OCI-LY3 (cell line): Measurements from ENCODE around the gene USP54.
A peak's percentile ranks its signal among the peaks of the same experiment; 100 is the strongest.

Experiments used
- H2AFZ ChIP-seq: fragments of 200-600, 300-600 bp; shearing (Covaris generic); 2 replicates; pipeline ENCODE4 v1.6.0; 2014; ENCODE audit warnings: antibody characterized with exemption, low read depth, low read length
- H3K27ac ChIP-seq: fragments of 200-600, 300-600 bp; sonication (generic); 2 replicates; pipeline ENCODE4 v1.5.1; 2014; ENCODE audit warnings: mild to moderate bottlenecking, low read length, moderate library complexity, mixed read lengths
- H3K27me3 ChIP-seq: fragments of 200-600, 300-600 bp; sonication (generic); 2 replicates; pipeline ENCODE4 v1.6.1; 2014; ENCODE audit warnings: low read depth, low read length, mixed read lengths
- H3K36me3 ChIP-seq: fragments of 200-600, 300-600 bp; sonication (generic); replicated peaks from 2 replicates; pipeline ENCODE3; 2014; ENCODE audit warnings: low read depth, low read length, mixed read lengths
- H3K4me1 ChIP-seq: fragments of 300-600, 200-600 bp; sonication (generic); 2 replicates; pipeline ENCODE4 v1.6.1; 2014; ENCODE audit warnings: low read length, mixed read lengths
- H3K4me2 ChIP-seq: fragments of 200-600, 300-600 bp; sonication (generic); 2 replicates; pipeline ENCODE4 v1.6.1; 2014; ENCODE audit warnings: low read length, mixed read lengths
- H3K4me3 ChIP-seq: fragments of 300-600, 200-600 bp; sonication (generic); 2 replicates; pipeline ENCODE4 v1.5.1; 2014; ENCODE audit warnings: antibody characterized with exemption, mild to moderate bottlenecking, low read length, moderate library complexity
- H3K79me2 ChIP-seq: fragments of 300-600, 200-600 bp; shearing (Covaris generic); 2 replicates; pipeline ENCODE4 v1.6.1; 2014; ENCODE audit warnings: mild to moderate bottlenecking, low read length, mixed read lengths
- H3K9ac ChIP-seq: fragments of 300-600, 200-600 bp; shearing (Covaris generic); 2 replicates; pipeline ENCODE4 v1.6.0; 2014; ENCODE audit warnings: mild to moderate bottlenecking, low read length, moderate library complexity
- H3K9me3 ChIP-seq: fragments of 200-600, 300-600 bp; shearing (Covaris generic); 2 replicates; pipeline ENCODE4 v1.6.1; 2014; ENCODE audit warnings: low read length, mixed read lengths; ENCODE audit not compliant: insufficient read depth
- H4K20me1 ChIP-seq: fragments of 200-600, 300-600 bp; sonication (generic); 2 replicates; pipeline ENCODE4 v1.6.1; 2016; ENCODE audit warnings: low read length, mixed read lengths; ENCODE audit not compliant: insufficient read depth
- EZH2phosphoT487 ChIP-seq: fragments of 200-600 bp; shearing (Covaris generic); IDR thresholded peaks from 2 replicates; pipeline ENCODE4 v1.6.1; 2018; ENCODE audit warnings: antibody characterized with exemption, mixed run types, low read depth
- TF ChIP-seq, protein P1 (sequence below): fragments of 200-600, 300-600 bp; sonication (generic); IDR thresholded peaks from 2 replicates; pipeline ENCODE4 v1.5.1; 2014; ENCODE audit warnings: antibody characterized with exemption, low read length, low read depth

Gene USP54

DNA sequence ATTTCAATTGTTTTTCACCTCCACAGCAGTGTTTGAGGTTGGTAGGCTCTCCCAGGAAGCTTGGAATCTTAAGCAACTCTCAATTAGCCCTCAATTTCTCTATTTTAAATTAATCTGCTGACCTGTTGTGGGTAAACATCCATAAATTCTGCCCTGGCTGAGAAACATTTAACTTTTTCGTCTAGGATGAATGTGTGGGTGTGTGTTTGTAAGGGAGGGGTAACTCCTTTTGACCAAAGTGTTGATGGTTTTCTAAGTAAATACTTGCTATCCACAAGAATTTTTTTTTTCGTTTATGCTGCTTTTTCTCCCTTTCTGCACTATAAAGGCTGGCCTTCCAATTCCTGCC lies 96.3 kb downstream of the USP54 start:
- Histone ChIP-seq H3K4me1 (peaks cover 15% of the 10 kb centered on the region), H3K9ac (peak overlapping the region; percentile 81), H3K4me3 (peak overlapping the region; percentile 96), H3K4me2 (peak overlapping the region; percentile 96), H3K36me3 (no peaks in the 10 kb centered on the region), H4K20me1 (0 out of 2 replicates have a peak, but pooled peaks cover 4% of the 10 kb centered on the region), H3K79me2 (peaks cover 49% of the 10 kb centered on the region), H3K27ac (peak overlapping the region; percentile 82), H2AFZ (no peak overlapping the region), H3K9me3 (no peaks in the 10 kb centered on the region), H3K27me3 (no peaks in the 10 kb centered on the region)
- TF ChIP-seq EZH2phosphoT487 = no peak
- TF ChIP-seq, protein P1, sequence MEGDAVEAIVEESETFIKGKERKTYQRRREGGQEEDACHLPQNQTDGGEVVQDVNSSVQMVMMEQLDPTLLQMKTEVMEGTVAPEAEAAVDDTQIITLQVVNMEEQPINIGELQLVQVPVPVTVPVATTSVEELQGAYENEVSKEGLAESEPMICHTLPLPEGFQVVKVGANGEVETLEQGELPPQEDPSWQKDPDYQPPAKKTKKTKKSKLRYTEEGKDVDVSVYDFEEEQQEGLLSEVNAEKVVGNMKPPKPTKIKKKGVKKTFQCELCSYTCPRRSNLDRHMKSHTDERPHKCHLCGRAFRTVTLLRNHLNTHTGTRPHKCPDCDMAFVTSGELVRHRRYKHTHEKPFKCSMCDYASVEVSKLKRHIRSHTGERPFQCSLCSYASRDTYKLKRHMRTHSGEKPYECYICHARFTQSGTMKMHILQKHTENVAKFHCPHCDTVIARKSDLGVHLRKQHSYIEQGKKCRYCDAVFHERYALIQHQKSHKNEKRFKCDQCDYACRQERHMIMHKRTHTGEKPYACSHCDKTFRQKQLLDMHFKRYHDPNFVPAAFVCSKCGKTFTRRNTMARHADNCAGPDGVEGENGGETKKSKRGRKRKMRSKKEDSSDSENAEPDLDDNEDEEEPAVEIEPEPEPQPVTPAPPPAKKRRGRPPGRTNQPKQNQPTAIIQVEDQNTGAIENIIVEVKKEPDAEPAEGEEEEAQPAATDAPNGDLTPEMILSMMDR = no peak

- Histone ChIP-seq H3K27me3 (no peaks in the 10 kb centered on the region), H3K9me3 (no peaks in the 10 kb centered on the region), H3K4me1 (peaks cover 15% of the 10 kb centered on the region), H3K79me2 (peaks cover 53% of the 10 kb centered on the region), H3K36me3 (no peaks in the 10 kb centered on the region), H2AFZ (no peak overlapping the region), H3K27ac (no peak overlapping the region), H4K20me1 (0 out of 2 replicates have a peak, but pooled peaks cover 4% of the 10 kb centered on the region), H3K9ac (peak overlapping the region; percentile 81; the same call in 1 of the 2 replicates), H3K4me2 (peak overlapping the region; percentile 96), H3K4me3 (peak overlapping the region; percentile 96)
- TF ChIP-seq, protein P1 = no peak
- no peak for TF ChIP-seq EZH2phosphoT487
These were observed 96.9 kb downstream of the USP54 start for GRCh38 chr10:73494213-73494612.

GRCh38 chr10:73493781-73494180 lies 97.4 kb downstream of the USP54 start:
- TF ChIP-seq, protein P1 = no peak
- no peak overlapping the region for H3K27ac ChIP-seq
- H3K27me3 ChIP-seq = no peaks in the 10 kb centered on the region
- H3K4me3 ChIP-seq = no peak overlapping the region
- no peak overlapping the region for H2AFZ ChIP-seq
- no peak overlapping the region for H3K4me2 ChIP-seq
- 0 out of 2 replicates have a peak, but pooled peaks cover 4% of the 10 kb centered on the region for H4K20me1 ChIP-seq
- no peak overlapping the region for H3K9ac ChIP-seq
- H3K36me3 ChIP-seq = no peaks in the 10 kb centered on the region
- H3K9me3 ChIP-seq = no peaks in the 10 kb centered on the region
- H3K4me1 ChIP-seq = peaks cover 15% of the 10 kb centered on the region
- H3K79me2 ChIP-seq = peaks cover 57% of the 10 kb centered on the region

DNA sequence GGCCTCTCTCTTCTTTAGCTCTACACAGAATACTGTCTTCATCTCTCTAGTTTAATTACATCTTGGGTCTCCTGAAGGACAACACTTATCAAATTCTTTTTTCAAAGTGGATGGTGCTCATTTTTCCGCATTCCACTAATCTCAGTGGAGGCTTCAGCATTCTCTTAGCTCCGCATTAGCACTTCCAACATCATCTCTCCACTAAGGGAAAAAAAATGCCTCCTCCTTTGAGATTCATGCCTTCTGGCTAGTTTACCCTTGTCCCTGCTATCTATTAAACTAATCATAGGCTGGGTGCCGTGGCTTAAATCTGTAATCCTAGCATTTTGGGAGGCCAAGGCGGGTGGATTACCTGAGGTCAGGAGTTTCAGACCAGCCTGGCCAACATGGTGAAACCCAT lies 104.5 kb downstream of the USP54 start:
- no peak overlapping the region for H3K27ac ChIP-seq
- no peaks in the 10 kb centered on the region for H3K27me3 ChIP-seq
- H4K20me1 ChIP-seq = no peaks in the 10 kb centered on the region; the same call in 1 of the 2 replicates
- no peaks in the 10 kb centered on the region for H3K4me1 ChIP-seq
- H3K79me2 ChIP-seq = peaks cover 15% of the 10 kb centered on the region; the same call in 1 of the 2 replicates
- no peak overlapping the region for H3K9ac ChIP-seq
- H3K36me3 ChIP-seq = peaks cover 6% of the 10 kb centered on the region
- H2AFZ ChIP-seq = no peak overlapping the region
- no peak for TF ChIP-seq EZH2phosphoT487
- TF ChIP-seq, protein P1 = no peak
- H3K4me2 ChIP-seq = no peak overlapping the region
- no peak overlapping the region for H3K4me3 ChIP-seq
- H3K9me3 ChIP-seq = no peaks in the 10 kb centered on the region
